NCI-H2196 treated with DMSO at 0.1 percent for 48 hours (cell line): ENCODE data around the gene BTBD6.

Experiments
- DNase-seq: peaks from one replicate; lab custom pipeline; 2025; ENCODE audit not compliant: unreplicated experiment; lab: John Stamatoyannopoulos, UW

Gene BTBD6

DNA sequence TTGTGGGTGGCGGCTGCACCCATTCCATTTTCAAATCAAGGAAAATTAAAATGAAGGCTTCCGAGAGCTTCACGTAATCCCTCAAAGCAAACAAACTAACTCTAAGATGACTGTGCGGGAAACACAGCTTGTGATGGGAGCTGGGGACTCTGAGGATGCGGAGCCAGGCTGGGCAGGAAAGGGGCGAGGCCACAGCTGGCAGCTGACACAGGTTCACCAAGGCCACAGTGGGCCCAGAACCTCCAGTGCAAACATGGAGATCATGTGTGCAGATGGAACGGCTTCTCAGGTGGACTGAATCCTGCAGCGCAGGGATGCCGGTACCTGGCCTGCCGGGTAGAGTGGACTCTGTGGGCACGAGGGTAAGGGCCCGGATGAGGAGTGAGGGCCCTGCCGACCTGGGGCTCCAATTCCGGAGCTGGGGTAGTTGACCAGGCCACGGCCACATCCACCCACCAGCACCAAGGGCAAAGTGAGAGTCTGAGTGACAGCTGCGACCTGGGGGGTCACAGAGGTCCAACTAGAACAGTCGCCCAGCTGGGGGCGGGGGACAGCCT is 19.2 kb upstream of the BTBD6 start:
- no peak for DNase-seq

DNA sequence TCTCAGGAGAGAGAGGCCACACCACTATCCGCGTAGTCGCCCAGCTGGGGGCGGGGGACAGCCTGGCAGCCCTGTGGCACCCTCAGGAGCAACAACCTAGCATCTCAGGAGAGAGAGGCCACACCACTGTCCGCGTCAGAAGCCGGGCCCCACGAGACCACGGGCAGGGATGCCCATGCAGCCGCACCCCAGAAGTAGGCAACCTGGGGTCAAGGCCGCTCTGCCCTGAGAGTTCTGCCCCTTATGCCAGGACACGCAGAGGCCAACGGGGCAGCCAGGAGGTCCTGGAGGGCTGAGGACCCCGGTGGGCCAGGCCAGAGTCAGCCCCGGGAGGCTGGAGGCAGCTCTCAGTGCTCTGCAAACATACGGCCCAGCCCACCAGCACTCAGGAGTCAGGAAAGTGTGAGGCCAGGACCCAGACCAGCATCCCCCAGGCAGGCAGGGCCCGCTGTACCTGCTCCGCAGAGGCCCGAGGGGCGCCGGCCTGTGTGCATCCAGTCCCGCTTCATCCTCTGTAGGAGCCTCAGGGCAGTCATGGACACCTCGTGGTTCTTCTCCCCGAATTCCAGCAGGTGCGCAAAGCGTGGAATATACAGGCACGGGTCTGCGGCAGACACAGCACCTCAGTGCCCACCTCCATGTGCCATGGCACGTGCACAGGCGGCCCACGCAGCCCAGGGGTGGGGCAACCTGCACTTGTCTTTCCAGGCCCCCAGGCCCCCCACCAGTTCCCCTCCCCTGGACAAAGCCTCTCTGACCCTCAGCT is 7.3 kb upstream of the BTBD6 start:
- DNase-seq, result no peak

DNA sequence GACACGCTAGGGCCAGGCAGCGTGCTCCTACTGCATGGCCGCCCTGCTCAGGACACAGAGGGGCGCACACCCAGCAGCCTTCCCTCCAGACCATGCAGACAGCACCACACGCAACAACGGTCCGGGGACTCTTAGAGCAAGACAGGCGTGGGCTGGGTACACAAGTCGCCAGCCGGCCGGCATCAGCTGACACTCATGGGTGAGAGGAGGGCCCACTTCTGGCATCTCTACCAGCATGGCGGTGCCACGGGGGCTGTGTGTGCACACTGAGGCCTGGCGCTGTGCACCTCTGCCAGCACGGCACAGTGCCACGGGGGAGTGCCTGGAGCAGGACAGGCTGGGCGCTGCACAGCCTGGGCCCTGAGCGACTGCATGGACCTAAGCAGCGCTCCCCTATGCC is 6.7 kb upstream of the BTBD6 start:
- DNase-seq, result no peak

DNA sequence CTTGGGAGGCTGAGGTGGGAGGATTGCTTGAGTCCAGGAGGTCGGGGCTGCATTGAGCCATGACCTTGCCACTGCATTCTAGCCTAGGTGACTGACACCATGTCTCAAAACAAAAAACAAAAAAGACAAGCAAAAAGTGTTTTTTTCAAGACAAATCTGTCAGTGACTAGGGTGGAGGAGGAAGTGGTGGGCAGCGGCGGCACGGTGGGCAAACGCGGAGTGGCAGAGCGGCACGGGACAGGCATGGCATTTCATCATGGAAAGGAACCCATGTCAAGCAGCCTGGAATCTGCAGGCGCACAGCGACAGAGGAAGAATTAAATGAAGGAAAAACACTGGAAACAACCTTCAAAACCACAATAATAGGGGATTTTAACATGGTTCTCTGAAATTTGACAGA is 4.0 kb upstream of the BTBD6 start:
- no peak for DNase-seq

GRCh38 chr14:105247026-105247425 is 1.3 kb upstream of the BTBD6 start:
- no peak for DNase-seq

DNA sequence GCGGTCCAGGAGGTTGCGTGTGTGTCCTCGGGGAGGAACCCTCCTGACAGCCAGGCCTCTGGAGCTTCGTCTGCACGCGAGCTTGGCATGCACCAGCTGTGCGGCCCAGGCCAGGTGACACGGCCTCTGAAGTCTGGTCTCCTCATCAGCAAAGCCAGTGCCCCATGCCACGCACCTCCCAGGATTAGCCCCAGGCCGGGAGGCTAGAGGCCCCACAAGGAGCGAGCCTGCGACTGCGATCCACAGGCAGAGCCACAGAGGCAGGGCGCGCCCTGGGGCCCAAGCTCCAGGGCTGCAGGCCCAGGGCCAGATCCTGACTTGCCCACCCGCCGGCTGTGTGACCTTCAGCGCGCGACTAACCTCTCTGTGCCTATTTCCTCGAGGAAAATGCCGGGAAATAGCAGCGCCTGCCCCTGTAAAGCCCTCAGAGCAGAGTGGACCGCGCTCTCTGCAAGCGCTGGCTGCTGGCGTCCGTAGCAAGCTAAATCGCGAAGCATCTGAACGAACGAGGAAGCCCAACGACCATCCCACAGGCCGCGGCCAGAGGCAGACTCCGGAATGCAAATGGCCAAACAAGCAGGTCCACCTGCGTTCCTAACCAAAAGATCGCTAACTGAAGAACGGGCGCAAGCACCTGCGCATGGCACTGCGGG is 492 bp upstream of the BTBD6 start:
- DNase-seq, result no peak

DNA sequence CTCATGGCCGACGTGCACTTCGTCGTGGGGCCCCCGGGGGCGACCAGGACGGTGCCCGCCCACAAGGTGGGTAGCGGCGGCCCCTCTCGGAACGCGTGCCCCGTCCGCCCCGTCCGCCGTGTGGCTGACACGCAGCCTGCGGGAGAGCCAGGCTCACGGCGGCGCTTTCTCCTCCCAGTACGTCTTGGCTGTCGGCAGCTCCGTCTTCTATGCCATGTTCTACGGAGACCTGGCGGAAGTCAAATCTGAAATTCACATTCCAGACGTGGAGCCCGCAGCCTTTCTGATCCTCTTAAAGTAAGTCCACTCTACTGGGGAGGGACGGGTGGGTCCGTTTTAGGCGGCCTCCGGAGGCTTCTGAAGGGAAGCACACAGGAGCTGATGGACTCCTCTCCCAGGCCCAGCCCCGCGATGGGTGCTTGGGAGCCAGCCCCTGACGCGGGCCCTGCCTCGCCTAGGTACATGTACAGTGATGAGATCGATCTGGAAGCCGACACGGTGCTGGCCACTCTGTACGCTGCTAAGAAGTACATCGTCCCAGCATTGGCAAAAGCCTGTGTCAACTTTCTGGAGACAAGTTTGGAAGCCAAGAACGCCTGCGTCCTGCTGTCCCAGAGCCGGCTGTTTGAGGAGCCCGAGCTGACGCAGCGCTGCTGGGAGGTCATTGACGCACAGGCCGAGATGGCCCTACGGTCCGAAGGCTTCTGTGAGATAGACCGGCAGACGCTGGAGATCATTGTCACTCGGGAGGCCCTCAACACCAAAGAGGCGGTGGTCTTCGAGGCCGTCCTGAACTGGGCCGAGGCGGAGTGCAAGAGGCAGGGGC is 1.1 kb downstream of the BTBD6 start:
- no peak for DNase-seq

DNA sequence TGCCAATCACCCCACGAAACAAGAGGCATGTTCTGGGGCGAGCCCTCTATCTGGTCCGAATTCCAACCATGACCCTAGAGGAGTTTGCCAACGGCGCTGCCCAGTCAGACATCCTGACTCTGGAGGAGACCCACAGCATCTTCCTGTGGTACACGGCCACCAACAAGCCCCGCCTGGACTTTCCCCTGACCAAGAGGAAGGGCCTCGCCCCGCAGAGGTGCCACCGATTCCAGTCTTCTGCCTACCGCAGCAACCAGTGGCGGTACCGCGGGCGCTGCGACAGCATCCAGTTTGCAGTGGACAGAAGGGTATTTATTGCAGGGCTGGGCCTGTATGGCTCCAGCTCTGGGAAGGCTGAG is 1.7 kb downstream of the BTBD6 start:
- no peak for DNase-seq

- DNase-seq, result no peak
Observed at GRCh38 chr14:105250986-105251385, 2.7 kb downstream of the BTBD6 start.

GRCh38 chr14:105251920-105252319 is 3.6 kb downstream of the BTBD6 start:
- no peak for DNase-seq

- no peak for DNase-seq
Observed at GRCh38 chr14:105252552-105253328, 4.4 kb downstream of the BTBD6 start.

DNA sequence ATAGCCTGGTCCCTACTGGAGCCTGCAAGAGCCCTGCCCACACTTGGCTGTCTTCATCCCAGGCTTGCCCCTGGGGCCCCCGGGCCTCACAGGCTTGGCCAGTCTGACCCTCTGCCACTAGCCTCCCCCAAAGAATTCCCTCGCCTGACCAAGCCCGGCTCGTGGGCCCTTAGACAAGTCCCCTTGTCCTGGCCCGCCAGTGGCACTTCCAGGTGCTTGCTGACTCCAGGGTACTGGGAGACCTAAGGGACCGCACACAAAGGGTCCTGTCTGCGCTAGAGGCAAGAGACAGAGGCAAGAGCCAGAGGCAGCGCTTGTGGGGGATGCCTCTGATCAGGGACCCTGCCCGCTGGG is 5.0 kb downstream of the BTBD6 start:
- DNase-seq, result no peak

GRCh38 chr14:105255021-105255507 is 6.7 kb downstream of the BTBD6 start:
- no peak for DNase-seq

GRCh38 chr14:105256292-105256960 is 8.1 kb downstream of the BTBD6 start:
- no peak for DNase-seq

- DNase-seq, result no peak
Observed at GRCh38 chr14:105257464-105257863, 9.1 kb downstream of the BTBD6 start.

DNA sequence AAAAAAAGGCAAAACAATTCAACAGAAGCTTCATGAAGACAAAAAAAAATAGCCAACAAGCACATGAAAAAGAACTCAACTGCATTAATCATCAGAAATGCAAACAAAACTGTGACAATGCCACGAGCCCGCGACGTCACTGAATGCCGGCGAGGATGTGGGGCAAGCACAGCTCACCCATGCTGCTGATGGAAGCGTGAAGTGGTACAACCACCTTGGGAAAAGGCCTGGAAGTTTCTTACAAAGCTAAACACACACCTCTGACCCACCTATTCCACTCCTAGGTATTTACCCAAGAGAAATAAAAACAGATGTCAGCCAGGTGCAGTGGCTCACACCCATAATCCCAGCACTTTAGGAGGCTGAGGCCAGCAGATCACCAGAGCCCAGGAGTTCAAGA is 10.5 kb downstream of the BTBD6 start:
- no peak for DNase-seq

- no peak for DNase-seq
Observed at GRCh38 chr14:105260959-105261358, 12.6 kb downstream of the BTBD6 start.

- DNase-seq, result no peak
Observed at GRCh38 chr14:105261781-105262180, 13.4 kb downstream of the BTBD6 start.

DNA sequence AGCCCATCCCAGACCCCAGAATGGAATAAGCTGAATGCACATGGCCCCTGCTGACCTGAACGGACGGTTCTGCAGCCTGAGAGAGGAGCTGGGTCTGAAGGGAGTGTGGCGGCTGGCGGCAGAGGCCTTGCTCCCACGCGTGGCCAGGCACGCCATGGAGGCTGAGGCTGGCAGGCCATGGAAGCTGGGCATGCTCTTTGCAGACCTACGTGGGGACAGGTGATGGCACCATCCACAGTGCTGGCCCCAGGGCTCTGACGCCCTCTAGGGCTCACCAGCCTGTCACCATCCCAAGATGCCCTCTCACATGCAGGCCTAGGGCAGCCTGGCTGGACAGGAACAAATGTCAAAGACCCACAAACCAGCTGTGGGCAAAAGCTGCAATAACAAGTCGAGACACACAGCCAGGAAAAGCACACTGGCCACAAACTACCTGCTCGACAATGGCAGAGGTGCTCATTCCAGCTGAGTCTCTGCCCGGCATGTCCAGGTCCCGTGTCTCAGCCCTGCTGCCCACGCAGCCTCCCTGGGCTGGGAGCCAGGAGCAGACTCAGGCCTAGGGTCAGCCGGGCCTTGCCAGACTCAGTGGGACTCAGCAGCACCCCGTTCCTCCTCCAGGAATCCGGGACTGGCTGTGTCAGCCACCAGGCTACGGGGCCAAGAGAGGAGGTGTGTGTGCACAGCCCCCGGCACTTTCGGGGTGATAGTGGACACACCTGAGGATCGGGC is 19.7 kb downstream of the BTBD6 start:
- no peak for DNase-seq
